Tibial artery (tissue), 4 donors: ENCODE data around the gene MGMT.

Source experiments
- DNase-seq, 2 donors: peaks; one replicate each; pipeline ENCODE4 v3.0.0-alpha.2; 2019
- H3K27ac ChIP-seq, 2 donors: fragments of 200-600 bp; sonication (generic) in 1 of 2; 1 replicate in 1 of 2; 2 replicates in 1 of 2; pipeline ENCODE4 v1.5.1; 2018 to 2019; ENCODE audit warnings: mild to moderate bottlenecking in 1 of 2
- H3K27me3 ChIP-seq, 2 donors: fragments of 200-600 bp; sonication (generic) in 1 of 2; one replicate each; pipeline versions ENCODE4 v1.5.1 to v1.6.0; 2016 to 2019
- H3K36me3 ChIP-seq, 3 donors: fragments of 200-600 bp; sonication (generic) in 2 of 3; one replicate each; pipeline ENCODE4 v1.5.1; 2016 to 2019; ENCODE audit warnings: mild to moderate bottlenecking in 2 of 3
- H3K4me1 ChIP-seq, 4 donors: fragments of 200-600 bp; sonication (generic) in 2 of 4; 1 replicate in 3 of 4; 2 replicates in 1 of 4; pipeline ENCODE4 v1.5.1; 2016 to 2019
- H3K4me3 ChIP-seq, 2 donors: fragments of 200-600 bp; sonication (generic) in 1 of 2; 1 replicate in 1 of 2; 2 replicates in 1 of 2; pipeline ENCODE4 v1.5.1; 2018 to 2019; ENCODE audit warnings: mild to moderate bottlenecking in 2 of 2
- H3K9me3 ChIP-seq, 3 donors: fragments of 200-600 bp; sonication (generic) in 1 of 3; one replicate each; pipeline ENCODE4 v1.5.1; 2016 to 2019
- CTCF ChIP-seq, 2 experiments: fragments of 200-600 bp in 1 of 2; fragments of 450-650 bp in 1 of 2; IDR thresholded peaks; one replicate each; pipeline ENCODE4 v1.5.1; 2017 to 2019; ENCODE audit warnings: antibody characterized with exemption in 2 of 2, mild to moderate bottlenecking in 1 of 2, moderate library complexity in 1 of 2
- intact Hi-C: fragments of 100-400 bp; cut with DNase I; formaldehyde crosslinking; loops from one replicate; pipeline ENCODE4 v1.15.0; 2023; ENCODE audit warnings: low total_unique reads

The MGMT gene

GRCh38 chr10:129483430-129484010, 16.5 kb downstream of the MGMT start:
- no peaks in the 10 kb centered on the region for H3K36me3 ChIP-seq
- H3K27me3 ChIP-seq, result no peaks in the 10 kb centered on the region
- H3K27ac ChIP-seq, result no peak overlapping the region
- no peak for DNase-seq
- H3K9me3 ChIP-seq, result peaks cover 0 to 25% (median 17%) of the 10 kb centered on the region in 3 donors
- H3K4me3 ChIP-seq, result no peak overlapping the region
- H3K4me1 ChIP-seq, result no peaks in the 10 kb centered on the region
- no peak for TF ChIP-seq CTCF (IDR thresholded peaks at IDR 0.05)
- intact Hi-C loops, result no loop called here

- no peak for DNase-seq
- H3K36me3 ChIP-seq, result no peaks in the 10 kb centered on the region
- peaks cover 0 to 48% (median 17%) of the 10 kb centered on the region in 3 donors for H3K9me3 ChIP-seq
- no peaks in the 10 kb centered on the region for H3K27me3 ChIP-seq
- TF ChIP-seq CTCF (IDR thresholded peaks at IDR 0.05), result no peak
- no peak overlapping the region for H3K27ac ChIP-seq
- H3K4me3 ChIP-seq, result no peak overlapping the region
- H3K4me1 ChIP-seq, result no peaks in the 10 kb centered on the region
- intact Hi-C loops, result no loop called here
These were observed 19.8 kb downstream of the MGMT start for GRCh38 chr10:129486805-129487204.

- H3K27ac ChIP-seq, result no peak overlapping the region
- no peak for TF ChIP-seq CTCF (IDR thresholded peaks at IDR 0.05)
- peaks cover 0 to 35% (median 9%) of the 10 kb centered on the region in 3 donors for H3K9me3 ChIP-seq
- H3K27me3 ChIP-seq, result no peaks in the 10 kb centered on the region
- intact Hi-C loops, result no loop called here
- H3K36me3 ChIP-seq, result no peaks in the 10 kb centered on the region
- no peak for DNase-seq
- H3K4me1 ChIP-seq, result no peaks in the 10 kb centered on the region
- no peak overlapping the region for H3K4me3 ChIP-seq
These were observed 24.2 kb downstream of the MGMT start for GRCh38 chr10:129491123-129491734.

GRCh38 chr10:129494176-129494575, 27.1 kb downstream of the MGMT start:
- no peak overlapping the region for H3K27ac ChIP-seq
- no peaks in the 10 kb centered on the region for H3K4me1 ChIP-seq
- H3K36me3 ChIP-seq, result peaks cover 0 to 5% (median 0%) of the 10 kb centered on the region in 3 donors
- TF ChIP-seq CTCF (IDR thresholded peaks at IDR 0.05), result no peak
- DNase-seq, result no peak
- no peak overlapping the region for H3K4me3 ChIP-seq
- no peaks in the 10 kb centered on the region for H3K27me3 ChIP-seq
- intact Hi-C loops, result no loop called here
- peaks cover 0 to 33% (median 9%) of the 10 kb centered on the region in 3 donors for H3K9me3 ChIP-seq

GRCh38 chr10:129494740-129495139, 27.7 kb downstream of the MGMT start:
- Histone ChIP-seq H3K27ac (no peak overlapping the region), H3K4me3 (no peak overlapping the region), H3K36me3 (peaks cover 0 to 5% (median 0%) of the 10 kb centered on the region in 3 donors), H3K9me3 (peaks cover 0 to 29% (median 9%) of the 10 kb centered on the region in 3 donors), H3K4me1 (no peaks in the 10 kb centered on the region), H3K27me3 (no peaks in the 10 kb centered on the region)
- no peak for TF ChIP-seq CTCF (IDR thresholded peaks at IDR 0.05)
- intact Hi-C loops, result loop anchor here (5.0 kb wide), 1 partner anchor 252 kb away; no protein-coding TSS in a partner anchor
- no peak for DNase-seq
